ENCODE data around the gene BIN2.
"Not testable (repeated sequence)": the region's sequence is repeated elsewhere in the genome, so short reads cannot be mapped to it uniquely, and the experiment has no call there.

The BIN2 gene

DNA sequence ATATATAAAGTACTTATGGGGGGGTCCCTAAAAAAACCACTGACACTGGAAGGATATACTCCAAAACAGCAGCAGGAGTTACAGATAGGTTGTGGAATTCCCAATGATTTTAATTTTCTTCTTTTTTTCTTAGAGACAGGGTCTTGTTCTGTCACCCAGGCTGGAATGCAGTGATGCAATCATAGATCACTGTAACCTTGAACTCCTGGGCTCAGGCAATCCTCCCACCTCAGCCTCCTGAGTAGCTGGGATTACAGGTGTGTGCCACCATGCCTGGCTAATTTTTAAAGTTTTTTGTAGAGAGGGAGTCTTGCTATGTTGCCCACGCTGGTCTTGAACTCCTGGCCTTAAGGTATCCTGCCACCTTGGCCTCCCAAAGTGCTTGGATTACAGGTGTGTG lies 64.4 kb downstream of the BIN2 start:
- DNase-seq (ENCODE audit: low read depth) = not testable (repeated sequence)

DNA sequence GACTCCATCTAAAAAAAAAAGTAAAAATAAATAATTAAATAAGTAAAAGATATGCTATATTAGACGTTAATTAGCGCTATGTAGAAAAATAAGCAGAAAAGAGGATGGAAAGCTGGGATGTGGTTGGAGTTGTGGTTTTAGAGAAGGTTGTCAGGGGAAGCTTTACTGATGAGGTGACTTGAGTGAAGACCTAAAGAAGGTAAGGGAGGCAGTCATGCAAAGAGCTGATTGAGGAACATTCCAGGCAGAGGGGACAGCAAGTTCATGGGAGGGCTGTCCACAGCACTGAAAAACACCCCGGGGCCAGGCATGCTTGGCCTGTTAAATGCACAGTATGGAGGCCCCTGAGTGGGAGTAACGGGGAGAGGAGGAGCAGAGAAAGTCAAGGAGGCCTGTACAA lies 69.4 kb downstream of the BIN2 start:
- no peak for DNase-seq (ENCODE audit: low read depth)

DNA sequence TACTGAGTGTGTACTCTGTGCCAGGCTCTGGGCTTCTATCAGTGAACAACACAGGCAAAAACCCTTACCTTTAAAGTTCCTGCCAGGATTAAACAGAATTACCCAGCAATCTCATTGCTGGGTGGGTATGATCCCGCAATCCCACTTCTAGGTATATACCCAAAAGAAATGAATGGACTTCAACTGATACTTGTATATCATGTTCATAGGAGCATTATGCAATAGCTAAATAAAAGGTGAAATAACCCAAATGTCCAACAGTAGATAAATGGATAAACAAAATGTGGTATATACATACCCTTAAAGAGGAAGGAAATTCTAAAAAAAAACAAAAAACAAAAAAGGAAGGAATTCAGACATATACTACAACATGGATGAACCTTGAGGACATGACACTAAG lies 70.7 kb downstream of the BIN2 start:
- no peak for DNase-seq (ENCODE audit: low read depth)

- no peak for DNase-seq (ENCODE audit: low read depth)
Measured at GRCh38 chr12:51247523-51248206, 76.3 kb downstream of the BIN2 start.

DNA sequence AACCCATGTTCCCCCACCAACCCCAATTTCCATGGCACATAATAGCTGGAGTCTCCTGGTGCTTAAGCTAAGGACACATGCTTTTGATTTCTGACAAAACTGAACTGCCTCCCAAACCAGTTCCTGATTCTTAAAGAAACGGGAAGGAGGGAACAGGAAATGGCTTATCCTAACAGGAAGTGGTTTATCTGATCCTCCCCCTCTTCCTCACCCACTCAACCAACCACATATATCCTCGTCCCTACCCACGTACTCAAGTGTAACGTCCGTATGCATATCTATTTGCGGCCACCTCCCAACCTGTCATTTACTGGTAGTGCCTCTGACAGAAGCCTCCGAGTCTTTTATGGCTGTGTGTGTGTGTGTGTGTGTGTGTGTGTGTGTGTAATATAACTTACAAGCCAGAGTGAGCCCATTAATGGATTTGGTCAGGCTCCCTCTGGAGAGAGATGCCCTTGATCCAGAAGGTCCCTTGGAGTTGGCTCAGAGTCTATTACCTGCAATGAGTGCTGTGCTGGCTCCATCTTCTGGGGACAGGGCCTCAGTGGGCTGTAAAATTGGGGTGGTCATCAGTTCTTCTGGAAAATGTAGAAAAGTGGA lies 77.6 kb downstream of the BIN2 start:
- DNase-seq (ENCODE audit: low read depth) = no peak

- DNase-seq (ENCODE audit: low read depth) = no peak
Measured at GRCh38 chr12:51245476-51246253, 78.3 kb downstream of the BIN2 start.

GRCh38 chr12:51244269-51244668 lies 79.7 kb downstream of the BIN2 start:
- no peak for DNase-seq (ENCODE audit: low read depth)

DNA sequence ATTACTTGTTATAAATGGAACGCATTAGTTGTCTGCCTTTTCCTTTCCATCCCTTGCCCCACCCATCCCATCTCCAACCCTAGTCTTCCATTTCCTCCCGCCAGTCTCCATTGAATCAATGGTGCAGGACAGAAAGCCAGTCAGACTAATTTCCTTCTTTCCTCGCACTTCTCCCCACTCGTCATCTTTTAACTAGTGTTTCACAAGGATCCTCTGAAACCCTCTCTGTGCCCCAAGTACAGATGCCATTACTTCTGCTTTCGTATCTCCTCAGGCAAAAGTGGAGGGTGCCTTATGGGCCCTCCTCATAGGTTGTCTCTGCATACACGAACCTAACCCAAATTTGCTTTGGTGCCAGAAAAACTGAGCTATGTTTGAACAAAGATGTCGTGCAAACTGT lies 81.1 kb downstream of the BIN2 start:
- no peak for DNase-seq (ENCODE audit: low read depth)

GRCh38 chr12:51242120-51242519 lies 81.9 kb downstream of the BIN2 start:
- no peak for DNase-seq (ENCODE audit: low read depth)

- no peak for DNase-seq (ENCODE audit: low read depth)
Measured at GRCh38 chr12:51240971-51241370, 83.0 kb downstream of the BIN2 start.

DNA sequence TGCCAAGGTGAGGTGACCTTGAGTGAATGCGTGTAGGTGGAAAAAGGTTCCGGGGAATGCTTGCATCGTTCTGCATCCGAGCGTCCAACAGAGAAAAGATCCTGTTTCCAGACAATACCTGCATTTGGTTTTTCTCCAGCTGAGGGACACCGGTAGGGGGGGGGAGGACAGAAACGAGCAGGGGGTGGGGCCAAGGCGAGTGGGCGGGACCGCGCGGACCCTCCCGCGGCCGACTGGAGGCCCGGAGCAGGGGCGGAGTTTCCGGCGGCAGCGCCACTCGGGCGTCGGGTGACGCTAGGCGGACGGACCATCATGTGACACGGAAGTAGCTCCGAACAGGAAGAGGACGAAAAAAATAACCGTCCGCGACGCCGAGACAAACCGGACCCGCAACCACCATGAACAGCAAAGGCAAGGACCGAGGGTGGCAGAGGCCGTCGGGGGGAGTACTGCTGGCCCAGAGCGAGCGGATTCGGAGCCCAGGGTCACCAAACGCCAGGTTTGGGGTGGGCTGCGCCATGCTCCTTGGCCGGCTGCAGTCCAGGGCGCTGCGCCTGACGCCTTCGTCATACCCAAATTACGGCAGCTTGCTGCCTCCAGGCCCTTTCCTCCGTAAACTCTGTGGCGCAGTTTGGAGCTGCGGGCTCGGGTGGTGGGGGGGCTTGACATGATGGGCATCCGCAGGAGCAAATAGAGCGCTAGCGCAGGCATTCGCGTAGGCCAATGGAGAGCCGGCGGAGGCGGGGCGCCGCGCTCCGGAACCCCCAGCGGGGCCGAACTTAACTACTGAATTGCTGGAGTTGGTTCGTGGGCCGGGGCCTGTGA lies 85.3 kb downstream of the BIN2 start, which contains the start of gene DAZAP2:
DAZAP2 (plus strand) TSS at position 317 of the 825 bp plus-strand sequence; CDS start at position 399, 82 bp downstream.
- DNase-seq (ENCODE audit: low read depth) = peak; percentile 93

DNA sequence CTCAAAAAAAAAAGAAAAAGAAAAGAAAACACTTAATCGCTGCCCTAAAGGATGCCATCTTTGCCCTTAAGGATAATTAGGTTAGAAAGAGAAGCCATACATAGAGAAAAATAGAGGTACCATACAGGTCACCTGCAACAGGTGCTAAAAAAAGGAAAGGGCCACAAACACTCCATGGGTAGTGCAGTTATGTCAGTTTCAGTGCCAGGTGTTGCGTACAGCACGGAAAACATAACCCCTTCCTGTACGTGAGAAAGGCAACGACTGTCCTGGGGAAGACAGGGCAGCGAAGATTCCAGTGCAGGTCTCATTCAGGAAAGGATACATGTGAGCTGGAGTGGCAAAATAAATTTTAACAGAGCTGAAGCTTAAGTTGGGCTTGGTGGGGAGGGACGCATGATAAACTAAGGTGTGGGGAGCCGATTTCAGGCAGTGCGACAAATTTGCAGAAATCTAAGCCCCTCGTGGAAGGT lies 85.9 kb downstream of the BIN2 start:
- no peak for DNase-seq (ENCODE audit: low read depth)

- DNase-seq (ENCODE audit: low read depth) = no peak
Measured at GRCh38 chr12:51234530-51234929, 89.4 kb downstream of the BIN2 start.

DNA sequence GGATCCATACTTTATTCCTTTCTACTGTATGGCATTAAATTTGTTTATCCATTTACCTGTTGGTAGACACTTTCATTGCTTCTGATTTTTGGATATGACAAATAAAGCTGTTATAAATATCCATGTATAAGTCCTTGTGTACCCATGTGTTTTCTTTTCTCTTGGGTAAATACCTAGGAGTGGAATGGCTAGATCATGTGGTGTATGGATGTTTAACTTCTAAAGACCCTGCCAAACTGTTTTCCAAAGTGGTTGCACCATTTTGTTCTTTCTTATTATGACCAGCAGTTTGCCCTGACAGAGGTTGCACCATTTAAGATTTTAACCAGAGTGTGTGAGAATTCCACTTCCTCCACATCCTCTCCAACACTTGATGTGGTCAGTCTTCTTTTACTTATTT lies 91.3 kb downstream of the BIN2 start:
- no peak for DNase-seq (ENCODE audit: low read depth)
